PFSK-1 (cell line): ENCODE data around the gene GABBR2.

Experiments used
- FOXP2 ChIP-seq: optimal IDR thresholded peaks from 2 replicates; pipeline ENCODE3; 2011; ENCODE audit warnings: borderline replicate concordance, control low read depth, inconsistent platforms; ENCODE audit not compliant: insufficient read depth; ENCODE audit errors: extremely low read length, extremely low read depth
- POLR2AphosphoS5 ChIP-seq: IDR thresholded peaks from 2 replicates; pipeline ENCODE4 v1.6.1; 2012; ENCODE audit warnings: low read depth, mild to moderate bottlenecking, control low read depth, low read length, moderate library complexity
- SIN3A ChIP-seq: IDR thresholded peaks from 2 replicates; pipeline ENCODE4 v1.6.1; 2012; ENCODE audit warnings: mild to moderate bottlenecking, low read length, moderate library complexity, borderline replicate concordance; ENCODE audit not compliant: insufficient read depth
- TAF1 ChIP-seq: IDR thresholded peaks from 2 replicates; pipeline ENCODE4 v1.6.1; 2012; ENCODE audit warnings: low read length, control low read depth, borderline replicate concordance; ENCODE audit not compliant: insufficient read depth
- TF ChIP-seq, protein P1 (sequence below), 2 experiments: IDR thresholded peaks; 2 replicates each; pipeline versions ENCODE4 v1.6.1 to v1.8.0; 2011 to 2012; ENCODE audit warnings: low read depth in 2 of 2, low read length in 2 of 2, control low read depth in 1 of 2, inconsistent platforms in 1 of 2, mild to moderate bottlenecking in 1 of 2, moderate library complexity in 1 of 2; ENCODE audit not compliant: insufficient read depth in 1 of 2

Gene GABBR2

DNA sequence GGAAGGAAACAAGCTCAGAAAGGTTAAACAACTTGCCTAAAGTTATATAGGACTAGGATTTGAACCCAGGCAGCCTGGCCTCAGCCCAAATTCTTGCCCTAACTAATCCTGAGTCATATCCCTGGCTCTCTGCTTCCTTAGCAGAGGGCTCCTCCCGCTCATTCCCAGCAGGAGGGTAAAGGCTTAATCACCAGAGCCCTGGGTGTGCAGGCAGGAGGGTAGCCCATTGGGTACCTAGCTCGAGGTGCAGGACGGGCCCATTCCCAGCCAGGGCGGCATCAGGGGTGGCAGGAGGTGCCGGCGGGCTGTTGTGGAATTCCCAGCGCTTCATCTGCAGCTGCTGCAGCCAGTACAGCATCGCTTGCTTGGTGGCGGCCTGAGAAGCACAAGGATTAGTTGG is 457.2 kb downstream of the GABBR2 start:
- TF ChIP-seq POLR2AphosphoS5 (no peak), TAF1 (no peak), SIN3A (no peak), FOXP2 (no peak)
- TF ChIP-seq, protein P1, sequence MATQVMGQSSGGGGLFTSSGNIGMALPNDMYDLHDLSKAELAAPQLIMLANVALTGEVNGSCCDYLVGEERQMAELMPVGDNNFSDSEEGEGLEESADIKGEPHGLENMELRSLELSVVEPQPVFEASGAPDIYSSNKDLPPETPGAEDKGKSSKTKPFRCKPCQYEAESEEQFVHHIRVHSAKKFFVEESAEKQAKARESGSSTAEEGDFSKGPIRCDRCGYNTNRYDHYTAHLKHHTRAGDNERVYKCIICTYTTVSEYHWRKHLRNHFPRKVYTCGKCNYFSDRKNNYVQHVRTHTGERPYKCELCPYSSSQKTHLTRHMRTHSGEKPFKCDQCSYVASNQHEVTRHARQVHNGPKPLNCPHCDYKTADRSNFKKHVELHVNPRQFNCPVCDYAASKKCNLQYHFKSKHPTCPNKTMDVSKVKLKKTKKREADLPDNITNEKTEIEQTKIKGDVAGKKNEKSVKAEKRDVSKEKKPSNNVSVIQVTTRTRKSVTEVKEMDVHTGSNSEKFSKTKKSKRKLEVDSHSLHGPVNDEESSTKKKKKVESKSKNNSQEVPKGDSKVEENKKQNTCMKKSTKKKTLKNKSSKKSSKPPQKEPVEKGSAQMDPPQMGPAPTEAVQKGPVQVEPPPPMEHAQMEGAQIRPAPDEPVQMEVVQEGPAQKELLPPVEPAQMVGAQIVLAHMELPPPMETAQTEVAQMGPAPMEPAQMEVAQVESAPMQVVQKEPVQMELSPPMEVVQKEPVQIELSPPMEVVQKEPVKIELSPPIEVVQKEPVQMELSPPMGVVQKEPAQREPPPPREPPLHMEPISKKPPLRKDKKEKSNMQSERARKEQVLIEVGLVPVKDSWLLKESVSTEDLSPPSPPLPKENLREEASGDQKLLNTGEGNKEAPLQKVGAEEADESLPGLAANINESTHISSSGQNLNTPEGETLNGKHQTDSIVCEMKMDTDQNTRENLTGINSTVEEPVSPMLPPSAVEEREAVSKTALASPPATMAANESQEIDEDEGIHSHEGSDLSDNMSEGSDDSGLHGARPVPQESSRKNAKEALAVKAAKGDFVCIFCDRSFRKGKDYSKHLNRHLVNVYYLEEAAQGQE (IDR thresholded peaks at IDR 0.05; ENCODE audit: insufficient read depth in 1 of 2, low read depth in 2 of 2, low read length in 2 of 2), result no peak

DNA sequence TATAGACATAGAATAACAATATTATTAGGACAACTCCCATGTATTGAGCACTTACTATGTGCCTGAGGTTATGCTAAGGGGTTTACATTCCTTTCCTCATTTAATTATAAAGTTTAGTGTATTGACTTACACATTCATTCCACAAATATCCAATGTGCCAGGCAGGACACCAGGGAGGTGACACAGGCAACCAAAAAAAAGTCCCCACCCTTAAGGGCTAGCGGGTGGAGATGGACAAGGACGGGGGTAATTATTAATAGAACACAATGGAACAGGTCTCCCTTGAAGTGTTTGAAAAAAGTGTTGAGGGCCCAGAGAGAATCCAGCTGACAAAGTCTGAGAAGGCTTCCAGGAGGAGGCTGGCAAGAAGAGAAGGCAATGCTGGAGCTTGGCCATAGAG is 459.0 kb downstream of the GABBR2 start:
- TF ChIP-seq SIN3A (no peak), FOXP2 (no peak), TAF1 (no peak), POLR2AphosphoS5 (no peak)
- TF ChIP-seq, protein P1 (IDR thresholded peaks at IDR 0.05; ENCODE audit: insufficient read depth in 1 of 2, low read depth in 2 of 2, low read length in 2 of 2), result no peak

DNA sequence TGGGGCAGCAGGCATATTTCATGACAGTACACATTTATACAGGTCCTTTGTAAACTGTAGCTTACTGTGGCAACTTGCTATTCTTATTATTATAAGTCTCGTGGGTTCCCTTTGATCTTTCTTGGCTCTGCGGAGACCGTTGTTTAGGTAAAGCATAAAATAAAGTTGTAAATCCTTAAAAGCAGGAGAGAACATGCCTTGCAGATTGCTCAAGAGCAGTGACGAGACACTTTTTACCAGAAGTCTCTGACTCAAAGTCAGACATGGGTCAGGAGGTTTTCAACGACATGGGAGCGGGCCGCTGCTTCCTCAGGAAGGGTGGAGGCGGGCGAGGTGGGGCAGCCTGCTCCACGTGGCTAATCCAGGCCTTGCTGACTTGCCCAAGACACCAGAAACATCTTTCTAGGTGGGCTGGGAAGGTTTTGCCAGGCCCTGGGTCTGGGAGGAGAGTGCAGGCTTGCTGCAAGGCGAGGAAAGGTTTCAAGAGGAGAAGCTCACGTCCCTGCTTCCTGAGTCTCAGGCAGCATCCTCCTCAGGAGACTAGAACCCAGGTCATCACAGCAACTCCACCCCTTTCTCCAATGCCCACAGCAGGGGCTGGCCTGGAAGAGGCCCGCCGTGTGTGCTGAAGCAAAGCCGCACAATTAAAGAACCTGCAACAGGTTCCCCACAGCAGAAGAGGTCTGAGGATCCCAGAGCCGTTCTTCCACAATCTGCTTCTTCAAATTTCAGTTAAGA is 459.8 kb downstream of the GABBR2 start:
- no peak for TF ChIP-seq FOXP2
- no peak for TF ChIP-seq TAF1
- TF ChIP-seq POLR2AphosphoS5, result no peak
- TF ChIP-seq, protein P1 (IDR thresholded peaks at IDR 0.05; ENCODE audit: insufficient read depth in 1 of 2, low read depth in 2 of 2, low read length in 2 of 2), result no peak
- no peak for TF ChIP-seq SIN3A

DNA sequence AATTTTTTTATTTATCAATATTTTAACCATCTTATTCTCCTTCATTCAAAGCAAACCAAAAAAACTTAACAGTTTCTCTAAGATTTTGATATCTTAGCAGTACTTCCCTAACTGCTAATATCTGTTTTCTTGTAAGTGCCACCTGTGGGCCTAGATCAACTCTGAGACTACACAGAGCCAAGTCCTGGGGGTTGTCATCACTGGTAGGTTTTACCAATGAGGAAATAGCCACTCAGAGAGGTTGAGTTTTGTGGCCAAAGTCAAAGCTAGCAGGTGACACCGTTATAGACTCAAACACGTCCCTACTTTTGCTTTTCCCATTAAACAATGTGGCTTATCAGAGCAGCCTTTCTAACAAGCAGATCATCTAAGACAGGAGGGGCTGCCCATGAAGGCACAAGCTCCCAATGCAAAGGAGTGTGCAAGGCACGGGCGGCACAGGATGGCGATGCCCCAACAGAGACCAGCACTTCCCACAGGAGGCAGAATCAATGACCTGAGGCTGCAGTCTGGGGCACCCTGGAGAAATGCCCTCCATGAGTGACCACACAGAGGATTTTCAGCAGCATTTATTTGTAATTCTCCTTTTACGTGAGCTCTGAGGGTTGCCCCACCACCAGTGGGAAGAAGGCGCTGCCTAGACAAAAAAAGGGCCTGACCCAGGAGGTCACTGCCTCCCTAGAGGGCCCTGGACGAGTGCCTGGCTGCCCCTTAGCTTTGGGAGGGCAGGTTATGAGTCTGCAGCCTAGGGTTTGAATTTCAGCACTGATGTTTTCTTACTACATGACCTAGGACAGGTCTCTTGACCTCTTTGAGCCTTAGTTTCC is 460.7 kb downstream of the GABBR2 start:
- TF ChIP-seq, protein P1 (IDR thresholded peaks at IDR 0.05; ENCODE audit: insufficient read depth in 1 of 2, low read depth in 2 of 2, low read length in 2 of 2), result no peak
- no peak for TF ChIP-seq SIN3A
- TF ChIP-seq FOXP2, result no peak
- TF ChIP-seq TAF1, result no peak
- no peak for TF ChIP-seq POLR2AphosphoS5

DNA sequence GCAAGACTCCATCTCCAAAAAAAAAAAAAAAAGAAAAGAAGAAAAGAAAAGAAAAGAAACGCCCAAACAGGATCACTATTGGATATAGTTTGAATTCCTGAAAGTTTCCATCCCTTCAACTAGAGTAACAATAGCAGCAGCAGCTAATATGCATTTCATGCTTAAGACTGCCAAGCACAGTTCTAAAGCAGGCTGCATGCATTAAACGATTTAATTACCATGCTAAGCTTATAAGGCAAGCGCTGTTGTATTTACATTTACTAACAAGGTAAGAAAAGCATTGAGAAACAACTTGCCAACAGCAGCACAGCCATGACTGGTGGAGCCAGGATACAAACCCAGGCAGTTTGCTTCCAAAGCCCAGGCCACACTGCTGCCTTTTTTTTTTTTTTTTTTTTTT is 466.3 kb downstream of the GABBR2 start:
- TF ChIP-seq, protein P1 (IDR thresholded peaks at IDR 0.05; ENCODE audit: insufficient read depth in 1 of 2, low read depth in 2 of 2, low read length in 2 of 2), result no peak
- TF ChIP-seq SIN3A, result no peak
